Measurements from ENCODE around the gene CLRN1. TPM values are rescaled to one million over a fixed set of nuclear protein-coding genes. Genes with fewer than 3 reads are reported as not detected.

The CLRN1 gene
- total RNA-seq, 5 donors from 2014 or later (not counting 1 experiment from before 2014, with no cell fraction given): not detected

DNA sequence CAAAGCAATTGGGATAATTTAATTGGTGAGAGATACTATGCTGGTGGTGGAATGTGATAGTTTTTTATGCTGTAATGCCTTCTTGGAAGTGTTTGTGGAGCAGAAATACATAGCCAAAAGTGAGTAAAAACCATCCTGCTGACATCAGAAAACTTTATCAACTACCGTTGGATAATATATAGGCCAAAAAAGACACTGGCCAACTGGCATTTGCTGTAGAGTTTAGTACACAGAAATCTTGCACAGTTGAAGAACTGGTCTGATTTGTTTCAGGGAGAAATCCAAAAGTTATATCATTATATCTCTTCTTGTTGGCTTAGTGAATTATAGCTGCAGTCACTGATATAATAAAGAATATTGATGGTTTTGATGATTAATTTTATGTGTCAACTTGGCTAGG, 66.8 kb downstream of the CLRN1 start:
- Histone ChIP-seq H3K36me3 (ENCODE audit: control insufficient read depth in 2 of 2, extremely low read depth in 1 of 2, insufficient read depth in 1 of 2, low read length in 1 of 2) (no peaks in the 10 kb centered on the region), H3K27me3 (replicated peaks in 1 of 2; ENCODE audit: control insufficient read depth in 2 of 2, extremely low read depth in 1 of 2, insufficient read depth in 2 of 2, low read length in 1 of 2) (peaks cover 0 to 9% of the 10 kb centered on the region in 2 experiments), H3K27ac (ENCODE audit: low read length) (no peak overlapping the region), H3K9me3 (no peaks in the 10 kb centered on the region), H3K4me3 (ENCODE audit: control insufficient read depth in 1 of 2, extremely low read depth in 1 of 2, low read length in 1 of 2) (no peak overlapping the region), H3K4me1 (ENCODE audit: control insufficient read depth in 1 of 2, extremely low read depth in 1 of 2, insufficient read depth in 2 of 2, low read length in 2 of 2) (no peaks in the 10 kb centered on the region)
- H3K4me1 Mint-ChIP-seq: no peaks in the 10 kb centered on the region
- H3K36me3 Mint-ChIP-seq: no peaks in the 10 kb centered on the region
- CTCF ChIA-PET: no interaction called here
- H3K4me3 Mint-ChIP-seq: no peak overlapping the region
- ATAC-seq (replicated peaks in 1 of 4): no peak
- POLR2A ChIA-PET: no interaction called here
- DNase-seq: no peak
- H3K27ac Mint-ChIP-seq: no peak overlapping the region
- no peaks in the 10 kb centered on the region for H3K9me3 Mint-ChIP-seq
- no CpG with 5 or more reads among the region's 1 CpG for WGBS (ENCODE audit: insufficient coverage)
- peaks cover 21 to 27% of the 10 kb centered on the region in 2 donors for H3K27me3 Mint-ChIP-seq

DNA sequence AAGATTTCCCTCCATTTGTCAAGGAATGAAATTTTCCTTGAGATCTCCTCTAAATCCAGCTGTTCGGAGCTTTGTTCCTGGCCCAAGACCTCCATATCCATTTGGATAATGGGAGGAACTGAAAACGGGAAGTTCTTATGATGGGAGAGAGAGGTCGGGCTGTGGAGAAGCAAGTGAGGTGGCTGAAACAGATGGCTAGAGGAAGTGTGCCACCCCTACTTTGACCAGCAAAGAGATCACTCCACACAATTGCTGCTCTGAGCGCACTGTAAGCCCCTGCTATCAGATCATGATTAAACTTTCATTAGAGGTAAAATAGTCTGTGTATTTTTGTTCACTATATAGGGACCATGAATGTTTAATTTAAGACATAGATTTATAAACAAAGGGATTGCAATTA, 67.2 kb downstream of the CLRN1 start, which contains the start of gene MINDY4B:
TSS of gene MINDY4B (minus strand) at position 101 of the 400 bp plus-strand sequence. CDS start at position 101, 0 bp downstream.
- Mint-ChIP-seq H3K4me3 (no peak within 1 kb of the TSS), H3K9me3 (no peaks in the 10 kb centered on the region), H3K27me3 (peaks cover 21 to 27% of the 10 kb centered on the region in 2 donors), H3K27ac (no peak within 1 kb of the TSS), H3K4me1 (no peaks in the 10 kb centered on the region), H3K36me3 (no peaks in the 10 kb centered on the region)
- Histone ChIP-seq H3K27me3 (replicated peaks in 1 of 2; ENCODE audit: control insufficient read depth in 2 of 2, extremely low read depth in 1 of 2, insufficient read depth in 2 of 2, low read length in 1 of 2) (peaks cover 0 to 9% of the 10 kb centered on the region in 2 experiments), H3K36me3 (ENCODE audit: control insufficient read depth in 2 of 2, extremely low read depth in 1 of 2, insufficient read depth in 1 of 2, low read length in 1 of 2) (no peaks in the 10 kb centered on the region), H3K9me3 (no peaks in the 10 kb centered on the region), H3K4me1 (ENCODE audit: control insufficient read depth in 1 of 2, extremely low read depth in 1 of 2, insufficient read depth in 2 of 2, low read length in 2 of 2) (no peaks in the 10 kb centered on the region), H3K27ac (ENCODE audit: low read length) (no peak within 1 kb of the TSS), H3K4me3 (ENCODE audit: control insufficient read depth in 1 of 2, extremely low read depth in 1 of 2, low read length in 1 of 2) (no peak within 1 kb of the TSS)
- no CpG with 5 or more reads among the region's 4 CpGs for WGBS (ENCODE audit: insufficient coverage)
- POLR2A ChIA-PET: no interaction called here
- CTCF ChIA-PET: no interaction called here
- ATAC-seq (replicated peaks in 1 of 4): no peak
- DNase-seq: no peak

GRCh38 chr3:150902988-150903387, 69.5 kb downstream of the CLRN1 start:
- Mint-ChIP-seq H3K27ac (no peak overlapping the region), H3K27me3 (peaks cover 23 to 26% of the 10 kb centered on the region in 2 donors), H3K36me3 (no peaks in the 10 kb centered on the region), H3K4me1 (no peaks in the 10 kb centered on the region), H3K9me3 (no peaks in the 10 kb centered on the region), H3K4me3 (no peak overlapping the region)
- ATAC-seq (replicated peaks in 1 of 4): no peak
- no peaks in the 10 kb centered on the region for H3K36me3 ChIP-seq (ENCODE audit: control insufficient read depth in 2 of 2, extremely low read depth in 1 of 2, insufficient read depth in 1 of 2, low read length in 1 of 2)
- H3K4me3 ChIP-seq (ENCODE audit: control insufficient read depth in 1 of 2, extremely low read depth in 1 of 2, low read length in 1 of 2): no peak overlapping the region
- no peaks in the 10 kb centered on the region for H3K9me3 ChIP-seq
- no peaks in the 10 kb centered on the region for H3K27me3 ChIP-seq (replicated peaks in 1 of 2; ENCODE audit: control insufficient read depth in 2 of 2, extremely low read depth in 1 of 2, insufficient read depth in 2 of 2, low read length in 1 of 2)
- no CpG with 5 or more reads among the region's 2 CpGs for WGBS (ENCODE audit: insufficient coverage)
- ChIA-PET CTCF (no interaction called here), POLR2A (no interaction called here)
- H3K4me1 ChIP-seq (ENCODE audit: control insufficient read depth in 1 of 2, extremely low read depth in 1 of 2, insufficient read depth in 2 of 2, low read length in 2 of 2): no peaks in the 10 kb centered on the region
- no peak overlapping the region for H3K27ac ChIP-seq (ENCODE audit: low read length)
- no peak for DNase-seq

GRCh38 chr3:150901793-150902192, 70.7 kb downstream of the CLRN1 start:
- Histone ChIP-seq H3K9me3 (no peaks in the 10 kb centered on the region), H3K27me3 (replicated peaks in 1 of 2; ENCODE audit: control insufficient read depth in 2 of 2, extremely low read depth in 1 of 2, insufficient read depth in 2 of 2, low read length in 1 of 2) (no peaks in the 10 kb centered on the region), H3K4me1 (ENCODE audit: control insufficient read depth in 1 of 2, extremely low read depth in 1 of 2, insufficient read depth in 2 of 2, low read length in 2 of 2) (no peaks in the 10 kb centered on the region), H3K27ac (ENCODE audit: low read length) (no peak overlapping the region), H3K36me3 (ENCODE audit: control insufficient read depth in 2 of 2, extremely low read depth in 1 of 2, insufficient read depth in 1 of 2, low read length in 1 of 2) (no peaks in the 10 kb centered on the region), H3K4me3 (ENCODE audit: control insufficient read depth in 1 of 2, extremely low read depth in 1 of 2, low read length in 1 of 2) (no peak overlapping the region)
- Mint-ChIP-seq H3K27ac (no peak overlapping the region), H3K36me3 (no peaks in the 10 kb centered on the region), H3K27me3 (peaks cover 22% of the 10 kb centered on the region in 2 donors), H3K9me3 (no peaks in the 10 kb centered on the region), H3K4me3 (no peak overlapping the region), H3K4me1 (no peaks in the 10 kb centered on the region)
- ChIA-PET CTCF (no interaction called here), POLR2A (no interaction called here)
- DNase-seq: no peak
- WGBS (ENCODE audit: insufficient coverage): 92% methylated on average over 8 of the region's 10 CpGs
- no peak for ATAC-seq (replicated peaks in 1 of 4)

DNA sequence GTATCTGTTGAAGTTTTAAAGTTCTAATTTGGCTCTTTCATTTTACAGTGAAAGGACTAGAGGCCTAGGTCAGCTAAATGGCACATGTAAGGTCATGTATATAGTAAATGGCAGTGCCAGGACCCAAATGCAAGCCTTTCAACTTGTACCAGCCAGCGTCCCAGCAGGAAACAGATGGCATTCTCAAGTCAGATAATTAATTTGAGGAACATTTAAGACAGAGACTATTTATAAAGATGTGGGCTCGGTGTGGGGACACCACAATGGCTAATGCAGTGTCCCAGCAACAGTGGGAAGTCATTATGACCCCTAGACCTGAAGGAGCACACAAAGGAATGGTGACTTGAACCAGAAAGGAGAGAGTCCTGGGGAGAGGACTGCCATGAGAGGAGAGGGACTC, 73.4 kb downstream of the CLRN1 start:
- no peaks in the 10 kb centered on the region for H3K9me3 ChIP-seq
- POLR2A ChIA-PET: no interaction called here
- no peaks in the 10 kb centered on the region for H3K27me3 ChIP-seq (replicated peaks in 1 of 2; ENCODE audit: control insufficient read depth in 2 of 2, extremely low read depth in 1 of 2, insufficient read depth in 2 of 2, low read length in 1 of 2)
- no peaks in the 10 kb centered on the region for H3K36me3 ChIP-seq (ENCODE audit: control insufficient read depth in 2 of 2, extremely low read depth in 1 of 2, insufficient read depth in 1 of 2, low read length in 1 of 2)
- no peaks in the 10 kb centered on the region for H3K9me3 Mint-ChIP-seq
- no peak overlapping the region for H3K4me3 ChIP-seq (ENCODE audit: control insufficient read depth in 1 of 2, extremely low read depth in 1 of 2, low read length in 1 of 2)
- ATAC-seq (replicated peaks in 1 of 4) (no peak), DNase-seq (no peak)
- H3K36me3 Mint-ChIP-seq: no peaks in the 10 kb centered on the region
- no peak overlapping the region for H3K4me3 Mint-ChIP-seq
- WGBS (ENCODE audit: insufficient coverage): 17% methylated on average over 2 of the region's 2 CpGs
- H3K4me1 Mint-ChIP-seq: no peaks in the 10 kb centered on the region
- H3K27ac ChIP-seq (ENCODE audit: low read length): no peak overlapping the region
- peaks cover 14 to 18% of the 10 kb centered on the region in 2 donors for H3K27me3 Mint-ChIP-seq
- no peaks in the 10 kb centered on the region for H3K4me1 ChIP-seq (ENCODE audit: control insufficient read depth in 1 of 2, extremely low read depth in 1 of 2, insufficient read depth in 2 of 2, low read length in 2 of 2)
- no peak overlapping the region for H3K27ac Mint-ChIP-seq
- CTCF ChIA-PET: no interaction called here

DNA sequence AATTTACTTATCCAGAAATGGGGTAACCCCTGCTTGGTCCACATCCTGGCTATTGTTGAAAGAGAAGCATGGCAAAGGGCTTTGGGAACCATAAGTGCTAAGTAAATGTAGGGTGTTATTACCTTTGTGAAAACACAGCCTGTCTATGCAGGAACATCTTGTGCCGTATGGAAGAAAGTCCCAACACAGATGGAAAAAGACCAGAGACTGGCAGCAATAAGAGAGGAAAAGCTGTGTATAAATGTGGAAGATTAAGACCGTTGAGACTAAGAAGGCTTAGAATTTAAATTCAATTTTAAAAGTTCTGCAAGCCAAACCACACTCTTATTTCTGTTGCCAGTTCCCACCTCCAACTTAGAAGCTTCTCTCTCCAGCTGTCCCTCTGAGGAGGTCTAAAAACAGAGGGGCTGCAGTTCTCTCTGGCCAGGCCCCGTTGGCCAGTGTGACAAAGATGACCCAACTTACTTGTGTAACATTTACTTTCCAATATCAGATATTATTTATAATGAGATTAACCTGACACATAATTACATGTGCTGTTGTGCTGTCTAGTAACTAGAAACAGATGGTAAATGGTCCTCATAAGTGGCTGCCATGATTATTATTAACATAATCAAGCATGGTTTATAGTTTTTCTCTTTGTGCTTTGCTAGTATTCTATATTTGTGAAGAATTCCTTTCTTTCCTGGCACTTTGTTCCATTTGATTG, 74.3 kb downstream of the CLRN1 start:
- H3K4me3 Mint-ChIP-seq: no peak overlapping the region
- Histone ChIP-seq H3K27ac (ENCODE audit: low read length) (no peak overlapping the region), H3K27me3 (replicated peaks in 1 of 2; ENCODE audit: control insufficient read depth in 2 of 2, extremely low read depth in 1 of 2, insufficient read depth in 2 of 2, low read length in 1 of 2) (no peaks in the 10 kb centered on the region), H3K4me3 (ENCODE audit: control insufficient read depth in 1 of 2, extremely low read depth in 1 of 2, low read length in 1 of 2) (no peak overlapping the region), H3K4me1 (ENCODE audit: control insufficient read depth in 1 of 2, extremely low read depth in 1 of 2, insufficient read depth in 2 of 2, low read length in 2 of 2) (no peaks in the 10 kb centered on the region), H3K36me3 (ENCODE audit: control insufficient read depth in 2 of 2, extremely low read depth in 1 of 2, insufficient read depth in 1 of 2, low read length in 1 of 2) (no peaks in the 10 kb centered on the region), H3K9me3 (no peaks in the 10 kb centered on the region)
- no peak for ATAC-seq (replicated peaks in 1 of 4)
- H3K9me3 Mint-ChIP-seq: no peaks in the 10 kb centered on the region
- no peaks in the 10 kb centered on the region for H3K36me3 Mint-ChIP-seq
- DNase-seq: no peak
- no peaks in the 10 kb centered on the region for H3K4me1 Mint-ChIP-seq
- ChIA-PET CTCF (no interaction called here), POLR2A (no interaction called here)
- peaks cover 14 to 18% of the 10 kb centered on the region in 2 donors for H3K27me3 Mint-ChIP-seq
- H3K27ac Mint-ChIP-seq: no peak overlapping the region
- 75% methylated on average over 1 of the region's 3 CpGs for WGBS (ENCODE audit: insufficient coverage)

All from T-cell (primary cell).